HG03139 (cell line): ENCODE results near the gene ACLY.
"Not testable (repeated sequence)": the region's sequence is repeated elsewhere in the genome, so short reads cannot be mapped to it uniquely, and the experiment has no call there.

ENCODE experiments used
- ATAC-seq: cut with Tn5 transposase; IDR thresholded peaks from one replicate; pipeline ENCODE4 v1.9.1; 2021; ENCODE audit not compliant: unreplicated experiment

ACLY gene

GRCh38 chr17:41835800-41836549, 82.8 kb downstream of the ACLY start, which contains the start of gene NT5C3B:
TSS of gene NT5C3B (minus strand) at chr17:41836232. CDS start at chr17:41836193, 39 bp downstream.
- ATAC-seq: no peak

DNA sequence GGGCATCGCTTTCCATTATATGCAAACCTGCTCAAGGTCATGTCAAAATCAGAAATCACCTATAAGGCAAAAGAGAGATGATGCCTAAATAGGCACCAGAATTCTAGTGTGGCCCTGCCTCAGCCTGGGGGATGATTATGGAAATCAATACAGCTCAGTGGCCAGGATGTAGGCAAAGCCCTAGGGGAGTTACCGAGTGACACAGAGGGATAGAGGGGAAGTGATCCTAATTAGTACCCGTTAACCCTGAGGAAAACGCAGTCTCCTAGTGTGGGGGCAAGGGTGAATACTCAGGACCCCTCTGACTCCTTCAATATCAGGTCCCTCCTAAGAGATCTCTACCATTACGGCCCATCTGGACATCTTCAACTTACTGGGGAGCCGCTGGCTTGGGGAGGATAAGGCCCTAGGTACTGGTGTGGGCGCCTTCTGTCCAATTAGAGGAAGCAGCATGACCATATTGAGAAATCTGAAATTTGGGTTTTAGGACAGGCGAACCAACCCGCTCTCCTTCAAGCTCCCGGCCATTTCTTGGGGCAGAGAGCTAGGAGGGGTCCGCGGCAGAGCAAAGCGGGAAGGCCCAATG, 83.4 kb downstream of the ACLY start:
- ATAC-seq: no peak

- not testable (repeated sequence) for ATAC-seq
Measured at GRCh38 chr17:41829961-41830360, 88.8 kb downstream of the ACLY start.

DNA sequence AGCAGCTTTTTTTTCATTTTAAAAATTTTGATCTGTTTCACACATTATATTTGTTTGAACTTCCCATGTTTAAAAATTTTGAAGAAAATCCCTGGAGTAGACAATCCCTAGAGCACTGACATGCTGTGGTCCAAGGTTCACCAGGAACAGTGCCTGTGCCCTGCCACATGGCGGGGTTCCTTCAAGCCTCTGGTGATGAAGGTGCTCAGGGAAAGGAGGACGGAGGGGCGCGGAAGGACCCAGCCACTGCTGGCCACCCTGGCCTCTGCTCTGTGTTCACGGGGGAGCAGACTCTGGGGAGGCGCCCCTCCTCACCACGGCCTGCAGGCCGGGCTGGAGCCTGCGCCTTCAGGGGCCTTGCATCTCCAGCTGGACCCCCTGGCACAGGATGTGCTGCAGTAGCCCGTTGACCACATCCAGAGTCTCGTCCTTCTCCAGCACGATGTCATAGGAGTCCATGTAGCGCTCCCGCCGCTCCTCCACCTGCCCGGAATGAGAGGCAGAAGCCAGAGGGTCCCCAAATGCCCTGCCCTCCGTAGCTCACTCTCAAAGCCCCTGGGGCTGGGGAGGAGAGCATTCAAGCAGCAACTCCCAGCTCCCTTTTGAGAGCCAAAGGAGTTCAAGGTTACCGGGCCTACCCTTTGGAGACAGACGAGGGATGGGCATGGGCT, 93.4 kb downstream of the ACLY start:
- ATAC-seq: no peak

DNA sequence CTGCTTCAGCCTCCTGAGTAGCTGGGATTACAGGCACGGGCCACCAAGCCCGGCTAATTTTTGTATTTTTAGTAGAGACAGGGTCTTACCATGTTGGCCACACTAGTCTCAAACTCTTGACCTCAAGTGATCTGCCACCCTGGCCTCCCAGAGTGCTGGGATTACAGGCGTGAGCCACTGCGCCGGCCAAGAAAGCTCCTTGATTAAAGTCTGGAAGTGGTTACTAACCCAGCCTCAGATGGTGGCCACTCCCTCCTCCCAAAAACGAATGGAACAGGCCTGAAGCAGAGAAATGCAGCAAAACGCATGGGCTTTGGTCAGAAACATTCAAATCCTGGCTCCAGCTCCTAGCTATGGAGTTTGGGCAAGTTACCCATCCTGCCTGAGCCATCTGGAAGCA, 94.7 kb downstream of the ACLY start:
- ATAC-seq: no peak

- ATAC-seq: no peak
Measured at GRCh38 chr17:41823580-41823979, 95.2 kb downstream of the ACLY start.

GRCh38 chr17:41823141-41823524, 95.6 kb downstream of the ACLY start:
- ATAC-seq: no peak

DNA sequence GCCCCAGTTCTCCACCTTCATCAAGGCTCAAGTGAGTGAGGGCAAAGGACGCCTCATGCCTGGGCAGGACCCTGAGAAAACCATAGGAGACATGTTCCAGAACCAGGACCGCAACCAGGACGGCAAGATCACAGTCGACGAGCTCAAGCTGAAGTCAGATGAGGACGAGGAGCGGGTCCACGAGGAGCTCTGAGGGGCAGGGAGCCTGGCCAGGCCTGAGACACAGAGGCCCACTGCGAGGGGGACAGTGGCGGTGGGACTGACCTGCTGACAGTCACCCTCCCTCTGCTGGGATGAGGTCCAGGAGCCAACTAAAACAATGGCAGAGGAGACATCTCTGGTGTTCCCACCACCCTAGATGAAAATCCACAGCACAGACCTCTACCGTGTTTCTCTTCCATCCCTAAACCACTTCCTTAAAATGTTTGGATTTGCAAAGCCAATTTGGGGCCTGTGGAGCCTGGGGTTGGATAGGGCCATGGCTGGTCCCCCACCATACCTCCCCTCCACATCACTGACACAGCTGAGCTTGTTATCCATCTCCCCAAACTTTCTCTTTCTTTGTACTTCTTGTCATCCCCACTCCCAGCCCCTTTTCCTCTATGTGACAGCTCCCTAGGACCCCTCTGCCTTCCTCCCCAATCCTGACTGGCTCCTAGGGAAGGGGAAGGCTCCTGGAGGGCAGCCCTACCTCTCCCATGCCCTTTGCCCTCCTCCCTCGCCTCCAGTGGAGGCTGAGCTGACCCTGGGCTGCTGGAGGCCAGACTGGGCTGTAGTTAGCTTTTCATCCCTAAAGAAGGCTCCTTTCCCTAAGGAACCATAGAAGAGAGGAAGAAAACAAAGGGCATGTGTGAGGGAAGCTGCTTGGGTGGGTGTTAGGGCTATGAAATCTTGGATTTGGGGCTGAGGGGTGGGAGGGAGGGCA, 96.3 kb downstream of the ACLY start:
- no peak for ATAC-seq

GRCh38 chr17:41821776-41822175, 97.0 kb downstream of the ACLY start:
- no peak for ATAC-seq

GRCh38 chr17:41818024-41818423, 100.7 kb downstream of the ACLY start:
- no peak for ATAC-seq
